GM19468 (cell line): ENCODE data around the gene TNFRSF13B.
"Not testable (repeated sequence)": the region's sequence is repeated elsewhere in the genome, so short reads cannot be mapped to it uniquely, and the experiment has no call there.

Experiments used
- ATAC-seq: cut with Tn5 transposase; IDR thresholded peaks from one replicate; pipeline ENCODE4 v1.9.1; 2021; ENCODE audit warnings: mild to moderate bottlenecking, moderate library complexity, moderate number of reproducible peaks; ENCODE audit not compliant: unreplicated experiment; ENCODE audit errors: extremely low read depth

TNFRSF13B gene

DNA sequence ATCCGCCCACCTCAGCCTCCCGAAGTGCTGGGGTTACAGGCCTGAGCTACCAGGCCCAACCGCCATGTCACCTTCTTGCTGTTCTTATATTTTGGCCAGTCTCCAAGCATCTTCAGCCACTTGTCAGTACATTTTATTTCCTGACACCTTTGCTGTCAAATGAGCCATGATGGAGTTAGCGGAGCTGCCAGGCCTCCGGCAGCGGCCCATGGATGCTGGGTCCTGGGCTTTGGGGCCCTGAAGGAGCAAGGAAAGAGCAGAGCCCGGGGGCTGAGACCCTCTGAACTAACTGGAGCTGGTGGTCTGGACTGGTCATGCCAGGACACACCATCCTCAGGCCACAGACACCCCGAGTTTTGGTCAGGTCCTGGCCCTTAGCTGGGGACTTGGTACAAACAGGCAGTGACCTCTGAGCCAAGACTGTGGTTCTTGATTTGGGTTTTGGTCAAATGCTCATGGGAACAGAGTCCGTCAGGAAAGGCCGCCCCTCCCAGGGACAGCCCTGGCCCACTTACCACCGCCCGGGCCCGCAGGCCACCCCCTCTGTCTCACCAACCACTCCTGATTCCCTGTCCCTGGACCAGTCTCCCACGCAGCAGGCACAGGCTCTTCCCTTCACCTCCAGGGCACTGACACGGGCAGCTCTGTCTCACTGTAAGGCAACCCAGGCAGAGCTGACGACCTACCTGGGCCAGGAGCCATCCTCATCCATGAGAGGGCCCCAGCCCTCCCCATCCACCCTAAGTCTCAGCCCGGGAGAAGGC, 42.0 kb downstream of the TNFRSF13B start:
- no peak for ATAC-seq

DNA sequence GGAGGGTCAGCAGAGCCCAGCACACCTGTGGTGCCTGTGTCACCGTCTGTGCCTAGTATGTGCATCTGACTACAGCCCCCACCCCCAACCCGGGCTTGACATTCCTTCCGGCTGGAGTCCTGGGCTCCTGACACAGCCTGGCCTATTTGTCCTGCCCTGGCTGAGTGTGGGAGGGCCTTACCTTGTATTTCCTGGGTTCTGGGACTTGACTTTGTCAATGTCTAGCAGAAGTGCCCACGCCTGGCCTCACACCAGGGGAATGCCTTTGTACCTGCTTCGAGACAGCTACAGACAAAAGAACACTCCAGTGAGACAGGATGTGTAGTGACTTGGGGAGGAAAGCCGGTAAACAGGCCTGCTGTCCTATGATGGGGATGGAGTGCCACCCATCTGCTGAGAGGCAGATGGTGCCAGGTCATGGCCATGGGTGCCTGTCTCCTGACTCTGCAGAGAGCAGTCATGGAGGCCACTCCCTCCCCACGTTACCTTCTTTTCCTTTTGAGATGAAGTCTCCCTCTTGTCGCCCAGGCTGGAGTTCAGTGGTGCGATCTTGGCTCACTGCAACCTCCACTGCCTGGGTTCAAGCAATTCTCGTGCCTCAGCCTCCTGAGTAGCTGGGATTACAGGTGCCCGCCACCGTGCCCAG, 42.8 kb downstream of the TNFRSF13B start:
- ATAC-seq = no peak

DNA sequence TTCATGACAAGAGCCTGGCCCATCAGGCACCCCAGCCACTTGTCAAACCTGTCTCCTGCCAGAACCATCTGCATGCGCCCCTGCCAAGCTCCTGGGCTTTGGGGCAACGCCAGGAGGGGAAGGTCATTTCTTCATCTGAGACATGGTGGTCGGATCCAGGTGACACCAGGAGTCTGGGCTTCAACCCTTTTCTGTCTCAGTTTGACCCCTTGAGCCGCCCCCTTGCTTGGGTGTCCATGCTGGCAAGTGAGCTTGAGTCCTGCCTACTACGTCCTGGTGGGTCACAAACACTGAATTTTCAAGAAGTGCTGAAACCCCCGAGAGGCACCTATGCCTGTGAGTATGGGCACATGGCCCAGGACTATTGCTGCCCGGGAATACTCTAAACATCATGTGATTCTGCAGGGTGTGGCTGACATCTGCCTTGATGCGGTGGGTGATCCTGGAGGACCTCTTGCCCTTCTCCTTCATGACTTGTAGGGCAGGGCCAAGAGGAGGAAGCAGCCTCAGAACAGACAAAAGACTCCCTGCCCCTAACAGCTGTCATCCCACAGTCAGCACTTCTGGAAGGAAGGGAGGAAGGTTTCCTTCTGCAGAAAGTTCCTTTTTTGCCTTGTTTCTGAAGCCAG, 43.4 kb downstream of the TNFRSF13B start:
- ATAC-seq = no peak

DNA sequence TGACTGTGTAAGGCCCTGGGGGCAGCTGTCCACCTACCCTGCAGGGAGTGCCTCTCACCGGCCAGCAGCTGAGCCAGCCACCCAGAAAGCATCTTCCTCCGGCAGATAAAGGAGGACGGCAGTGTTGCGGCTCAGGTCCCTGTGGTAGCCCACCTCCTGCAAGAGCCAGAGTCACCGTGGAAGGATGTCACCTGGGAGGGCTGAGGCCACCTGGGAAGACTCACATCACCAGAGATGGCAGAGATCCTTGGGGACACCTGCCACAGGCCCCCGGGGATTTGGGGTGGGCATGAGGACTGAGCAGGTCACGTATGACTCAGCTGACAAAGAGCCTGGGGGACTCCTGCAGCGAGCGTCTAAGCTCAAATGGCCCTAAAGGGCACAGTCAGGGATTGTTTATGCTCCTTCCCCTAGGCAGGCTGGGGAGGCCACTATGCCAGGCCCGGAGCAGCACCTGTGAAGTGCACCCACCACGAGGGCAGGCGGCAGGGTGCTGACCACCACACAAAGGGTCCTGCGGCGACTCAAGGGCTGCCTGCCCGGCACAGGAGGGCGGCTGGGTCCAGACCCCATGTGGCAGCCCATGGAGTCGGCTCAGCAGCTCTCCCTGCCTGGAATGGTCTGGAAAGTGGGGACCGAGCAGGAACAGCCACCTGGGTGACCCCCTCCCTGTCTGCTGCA, 44.1 kb downstream of the TNFRSF13B start:
- ATAC-seq = no peak

DNA sequence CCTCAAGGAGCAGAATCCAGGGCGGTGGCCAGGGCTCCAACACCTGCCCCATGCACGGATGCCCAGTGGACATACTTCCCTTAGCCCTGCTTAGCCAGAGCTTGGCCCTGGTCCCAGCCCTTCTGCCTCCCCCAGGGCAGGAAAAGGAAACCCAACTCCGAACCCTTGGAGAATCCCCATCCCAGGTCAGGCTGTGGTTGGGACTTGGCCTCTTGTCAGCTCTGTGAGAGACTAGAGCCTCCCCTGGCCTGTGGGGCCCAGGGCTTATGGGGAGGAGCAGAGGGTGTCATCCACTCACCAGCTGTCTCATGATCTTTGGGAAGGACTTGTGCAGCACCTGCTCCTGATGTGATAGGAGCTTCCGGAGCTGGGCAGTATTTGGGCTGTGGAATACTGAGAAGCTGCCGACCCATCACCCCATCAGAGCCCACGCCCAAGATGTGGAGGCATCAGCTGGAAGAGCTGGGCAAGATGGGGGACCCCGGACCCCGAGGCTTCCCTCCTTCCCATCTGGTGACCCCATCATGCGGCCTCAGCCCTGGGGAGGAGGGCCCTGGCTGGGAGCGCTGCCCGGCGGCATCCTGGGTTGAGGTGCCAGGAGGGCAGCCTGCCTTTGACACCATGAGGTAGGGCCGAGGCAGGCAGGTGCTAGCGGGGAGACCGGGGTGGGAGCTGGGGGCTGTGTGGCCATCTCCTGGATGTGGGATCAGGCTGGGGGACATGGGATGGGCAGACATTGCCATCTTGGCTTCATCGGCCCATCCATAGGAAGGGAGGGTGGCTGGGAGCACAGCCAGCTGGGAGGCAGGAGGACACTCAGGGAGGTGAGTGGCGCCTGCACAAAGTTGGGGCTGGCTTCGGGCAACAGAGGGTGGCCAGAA, 45.1 kb downstream of the TNFRSF13B start:
- ATAC-seq = no peak

DNA sequence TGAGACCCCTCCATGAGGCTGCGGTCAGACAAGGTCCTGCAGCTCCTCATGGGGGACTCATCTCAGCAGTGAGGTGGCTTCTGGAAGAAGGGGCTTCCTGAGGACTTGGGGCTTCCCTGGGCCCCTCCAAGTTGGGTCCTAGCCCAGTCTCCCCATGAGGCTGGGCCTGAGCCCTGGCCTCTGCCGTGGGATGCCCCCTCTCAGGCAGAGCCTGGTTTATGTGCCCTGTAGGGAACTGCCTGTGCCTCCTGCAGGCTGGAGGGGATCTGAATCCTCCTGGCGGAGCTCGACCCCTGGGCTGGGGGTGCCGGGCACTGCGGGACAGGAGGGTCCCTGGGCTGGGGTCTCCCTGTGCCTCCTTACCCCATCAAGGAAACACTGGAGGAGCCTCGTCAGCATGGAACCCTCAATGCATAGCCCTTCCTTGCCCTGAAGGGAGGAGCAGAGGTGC, 45.8 kb downstream of the TNFRSF13B start:
- ATAC-seq = no peak

DNA sequence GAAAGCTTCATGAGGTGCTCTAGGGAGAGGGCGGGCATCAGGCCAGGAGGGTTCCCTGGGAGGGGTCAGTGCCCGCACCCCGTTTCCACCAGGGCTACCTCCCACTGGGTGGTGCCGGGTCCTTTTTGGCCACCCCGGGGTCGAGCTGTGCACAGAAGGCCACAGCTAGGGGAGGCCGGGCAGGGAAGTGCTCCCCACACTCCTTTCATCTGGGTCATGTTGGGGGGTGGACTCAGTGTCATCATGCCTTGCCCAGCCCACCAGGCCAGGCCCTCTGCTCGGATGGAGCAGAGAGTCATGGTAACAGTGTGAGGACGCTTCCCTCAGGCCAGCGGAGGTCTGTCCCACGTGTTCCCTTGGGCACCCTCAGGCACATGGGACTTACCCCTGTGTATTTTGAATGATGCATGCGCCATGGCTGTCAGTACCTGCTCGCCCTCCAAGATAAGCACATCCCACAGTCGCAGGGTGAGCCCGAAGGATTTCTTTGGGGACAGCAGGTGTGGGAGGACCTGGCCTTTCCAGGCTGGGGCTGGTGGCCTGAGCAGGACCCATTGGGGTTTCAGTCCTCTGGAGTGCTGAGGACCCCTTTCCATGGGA, 46.4 kb downstream of the TNFRSF13B start:
- no peak for ATAC-seq

DNA sequence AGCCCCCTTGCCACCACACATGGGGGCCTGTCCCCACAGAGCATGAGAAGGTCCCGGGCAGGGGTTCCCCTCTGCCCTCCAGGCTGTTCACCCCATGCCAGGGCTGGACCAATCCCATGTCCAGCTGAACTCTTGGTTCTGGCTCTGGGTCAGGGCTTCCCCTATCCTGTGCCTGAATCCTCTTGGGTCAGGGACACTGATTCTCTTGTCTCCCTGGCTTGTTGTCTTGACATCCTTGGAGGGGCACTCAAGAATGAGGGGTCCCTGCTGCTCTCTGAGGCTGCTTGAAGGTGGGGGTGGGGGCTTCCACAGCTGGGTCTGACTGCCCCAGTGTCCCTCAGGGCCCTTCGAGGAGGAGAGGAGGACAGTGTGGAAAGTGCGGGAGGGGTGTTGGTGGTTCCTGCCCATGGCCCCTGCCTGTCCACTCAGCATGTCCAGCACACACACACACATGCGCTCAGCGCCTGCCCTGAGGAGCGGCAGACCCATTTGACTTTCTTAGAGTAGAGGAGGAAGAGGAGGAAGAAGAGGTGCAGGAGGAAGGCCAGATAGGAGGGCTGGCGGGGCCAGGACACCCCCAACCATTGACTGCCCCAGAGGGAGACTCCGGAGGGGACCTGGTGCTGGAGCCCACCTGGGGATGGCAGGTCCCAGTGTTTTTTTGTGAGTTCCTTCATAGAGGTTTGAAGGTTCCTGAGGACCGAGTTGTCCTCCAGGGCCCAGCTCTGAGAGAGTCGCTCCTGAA, 47.0 kb downstream of the TNFRSF13B start:
- no peak for ATAC-seq

DNA sequence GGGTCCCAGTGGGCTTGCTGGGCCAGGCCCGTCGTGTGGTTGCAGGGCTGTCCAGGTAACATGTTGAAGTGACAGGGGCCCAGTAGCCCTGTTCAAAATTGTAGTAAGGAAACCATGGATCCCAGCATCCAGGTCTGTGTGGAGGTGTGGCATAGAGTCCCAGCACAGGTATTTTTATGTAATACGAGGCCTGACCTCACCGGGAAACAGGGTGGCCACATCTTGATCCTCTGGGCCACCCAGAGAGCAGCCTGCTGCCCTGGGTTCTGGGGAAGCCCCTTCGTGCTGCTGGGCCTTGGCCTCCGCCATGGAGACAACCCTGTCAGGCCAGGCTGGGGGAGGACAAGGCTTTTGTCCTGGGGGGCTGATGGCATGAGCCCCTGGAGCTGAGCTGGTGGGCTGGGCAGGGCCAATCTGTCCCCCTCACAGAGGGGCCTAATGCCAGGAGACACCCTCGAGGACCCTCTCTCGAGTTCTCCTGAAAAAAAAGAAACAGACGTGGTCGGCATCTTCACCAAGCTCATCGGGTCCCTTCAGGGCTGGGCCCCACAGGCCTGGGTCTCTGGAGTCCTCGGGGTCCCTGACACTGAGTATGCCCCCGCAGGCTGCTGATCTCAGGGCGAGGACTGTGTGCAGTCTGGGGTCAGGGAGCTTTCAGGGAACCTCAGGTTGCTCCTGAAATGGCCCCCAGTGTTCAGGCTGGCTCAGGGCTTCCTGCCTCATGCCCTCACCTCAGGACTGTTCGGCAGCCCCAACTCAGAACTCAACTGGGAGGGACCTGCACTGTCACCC, 47.8 kb downstream of the TNFRSF13B start:
- ATAC-seq = no peak

DNA sequence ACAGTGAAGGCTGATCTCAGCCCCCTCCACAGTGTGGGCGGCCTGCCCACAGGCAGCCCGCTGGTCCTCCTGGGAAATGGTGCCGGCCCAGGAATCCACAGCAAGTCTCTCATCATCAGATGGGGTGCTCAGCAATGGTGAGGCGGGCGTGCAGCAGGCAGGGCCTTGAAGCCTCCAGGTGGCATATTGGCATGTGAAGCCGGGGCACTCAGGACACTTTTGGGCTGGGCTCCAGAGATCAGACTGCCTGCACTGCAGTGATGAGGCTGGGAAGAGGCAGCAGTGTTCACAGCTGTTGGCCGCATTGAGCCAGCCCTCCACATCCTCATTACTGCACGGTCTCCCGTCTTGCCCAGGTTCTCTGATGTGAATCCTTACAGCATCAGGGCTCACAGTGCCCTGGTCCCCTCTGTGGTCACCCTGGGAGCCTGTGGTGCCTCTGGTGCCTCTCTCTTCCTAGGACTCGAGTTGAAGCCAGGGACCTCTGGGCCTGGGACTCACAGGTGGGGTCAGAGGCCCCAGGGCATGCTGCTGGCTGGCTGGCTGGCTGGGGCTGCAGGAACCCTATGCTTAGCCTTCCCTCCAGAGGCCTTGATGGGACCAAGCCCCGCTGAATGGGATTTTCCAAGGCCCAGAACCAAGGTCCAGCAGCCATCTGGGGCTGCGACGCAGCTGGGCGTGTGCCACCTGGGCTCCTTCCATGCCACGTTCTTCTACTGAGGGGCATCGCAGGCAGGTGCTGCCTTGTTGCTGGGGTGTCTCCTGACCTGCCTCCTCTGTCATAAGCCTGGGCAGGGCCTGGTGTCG, 48.6 kb downstream of the TNFRSF13B start:
- no peak for ATAC-seq

DNA sequence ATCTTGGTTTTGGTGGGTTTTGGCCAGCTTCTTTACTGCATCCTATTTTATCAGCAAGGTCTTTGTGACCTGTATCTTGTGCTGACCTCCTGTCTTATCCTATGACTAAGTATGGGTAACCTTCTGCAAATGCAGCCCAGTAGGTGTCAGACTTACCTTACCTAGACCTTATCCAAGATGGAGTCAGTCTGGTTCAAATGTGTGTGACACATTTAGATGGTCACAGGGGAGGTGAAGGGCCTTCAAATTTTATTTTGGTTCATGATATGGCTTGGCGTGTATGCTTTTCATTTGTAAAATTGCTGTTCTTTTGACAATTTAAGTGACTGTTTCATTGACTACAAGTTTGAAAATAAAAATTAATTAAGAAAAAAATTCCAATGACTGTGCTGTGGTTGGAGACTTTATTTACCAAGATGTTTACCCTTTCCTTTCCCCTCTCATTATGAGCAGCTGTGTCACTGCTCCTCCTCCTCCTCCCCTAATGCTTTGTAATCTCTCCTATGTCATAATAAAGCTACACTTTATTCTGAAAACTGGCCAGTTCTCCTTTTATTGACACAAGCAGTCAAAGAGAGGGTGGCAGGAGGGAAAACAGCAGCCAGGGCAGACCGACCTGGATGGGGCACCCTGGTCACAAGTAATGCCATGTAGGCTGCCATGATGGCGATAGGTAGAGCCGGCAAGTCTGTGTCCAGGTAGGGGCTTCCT, 49.4 kb downstream of the TNFRSF13B start:
- ATAC-seq = no peak

DNA sequence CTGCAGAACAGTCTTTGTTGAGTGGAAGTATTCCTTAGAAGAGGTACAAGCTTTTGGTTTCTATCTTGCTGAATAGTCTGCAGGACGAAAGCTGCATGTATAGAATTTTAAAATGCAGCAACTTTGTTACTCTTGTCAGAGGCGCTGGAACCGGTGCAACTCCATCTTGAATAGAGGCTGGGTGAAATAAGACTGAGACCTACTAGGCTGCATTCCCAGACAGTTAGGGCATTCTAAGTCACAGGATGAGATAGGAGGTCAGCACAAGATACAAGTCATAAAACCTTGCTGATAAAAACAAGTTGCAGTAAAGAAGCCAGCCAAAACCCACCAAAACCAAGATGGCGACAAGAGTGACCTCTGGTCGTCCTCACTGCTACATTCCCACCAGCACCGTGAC, 50.5 kb downstream of the TNFRSF13B start:
- not testable (repeated sequence) for ATAC-seq

DNA sequence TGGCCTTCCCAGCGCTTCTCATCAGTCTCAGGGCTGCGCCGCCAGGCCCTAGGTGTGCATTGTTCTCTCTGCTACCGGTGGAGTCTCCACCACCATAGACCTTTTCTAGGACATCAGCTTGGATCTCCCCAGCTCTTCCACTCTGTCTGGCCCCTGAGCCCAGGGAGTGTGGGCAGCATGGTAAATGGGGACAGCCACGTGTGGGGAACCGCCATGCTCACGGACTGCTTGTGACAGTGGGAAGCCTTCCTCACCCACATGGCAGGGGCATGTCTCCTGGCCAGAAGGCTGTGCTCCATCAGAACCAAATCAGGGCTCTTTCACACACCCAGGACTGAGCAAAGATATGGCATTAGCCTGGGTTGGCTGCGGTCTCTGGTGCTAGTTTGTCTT, 51.3 kb downstream of the TNFRSF13B start:
- no peak for ATAC-seq

DNA sequence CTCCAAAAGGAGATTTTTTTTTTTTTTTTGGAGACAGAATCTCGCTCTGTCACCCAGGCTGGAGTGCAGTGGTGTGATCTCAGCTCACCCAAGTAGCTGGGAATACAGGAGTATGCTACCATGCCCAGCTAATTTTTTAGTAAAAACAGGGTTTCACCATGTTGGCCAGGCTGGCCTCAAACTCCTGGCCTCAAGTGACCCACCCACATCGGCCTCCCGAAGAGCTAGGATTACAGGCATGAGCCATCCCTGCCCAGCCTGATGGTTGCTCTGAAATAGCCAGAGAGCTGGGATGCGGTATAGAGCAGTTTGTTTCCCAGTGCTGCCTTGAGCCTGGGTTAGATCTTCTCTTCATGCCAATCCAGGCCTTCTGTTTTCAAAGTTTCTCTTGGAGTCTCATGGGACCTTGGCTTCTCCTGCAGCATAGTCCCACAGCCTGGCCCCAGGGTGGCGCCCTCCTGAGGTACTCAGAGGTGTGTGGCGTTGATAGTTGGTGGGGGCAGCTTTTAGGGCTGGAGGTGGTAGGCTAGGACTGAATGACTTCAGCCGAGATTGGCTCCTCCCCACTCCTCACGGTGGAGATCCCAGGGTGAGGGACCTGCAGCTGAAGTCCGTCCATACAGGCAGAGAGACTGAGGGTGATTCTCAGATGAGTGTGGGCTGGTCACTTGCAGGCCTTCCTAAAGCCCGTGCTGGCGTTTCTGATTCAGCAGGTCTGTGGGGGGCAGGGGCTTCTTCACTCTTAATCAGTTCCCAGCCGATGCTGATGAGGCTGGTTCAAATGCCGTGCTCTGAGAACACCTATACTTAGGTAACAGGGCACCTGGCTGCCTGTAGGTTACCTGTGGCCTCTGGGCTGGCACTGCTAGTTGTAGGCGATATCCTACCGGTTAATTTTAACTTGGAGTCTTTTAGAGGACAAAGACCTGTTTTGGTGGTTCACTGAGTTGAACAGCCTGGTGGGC, 52.0 kb downstream of the TNFRSF13B start:
- ATAC-seq = no peak

DNA sequence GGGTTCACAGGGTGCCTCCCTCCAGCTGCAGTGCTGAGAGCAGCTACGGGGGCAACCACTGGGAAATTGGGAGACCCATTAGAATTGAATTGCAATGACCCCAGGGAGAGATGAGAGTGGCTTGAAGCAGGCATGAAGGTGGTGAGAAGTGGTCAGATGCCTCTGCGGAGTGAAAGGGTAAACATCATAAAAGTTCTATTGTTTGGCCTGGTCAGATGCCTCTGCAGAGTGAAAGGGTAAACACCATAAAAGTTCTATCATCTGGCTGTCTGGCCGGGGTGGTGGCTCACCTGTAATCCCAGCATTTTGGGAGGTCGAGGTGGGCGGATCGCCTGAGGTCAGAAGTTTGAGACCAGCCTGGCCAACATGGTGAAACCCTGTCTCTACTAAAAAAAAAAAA, 53.5 kb downstream of the TNFRSF13B start:
- ATAC-seq = no peak
